Activated gamma-delta T cell (primary cell): ENCODE results near the gene DIPK1B.
"Not testable (repeated sequence)": the region's sequence is repeated elsewhere in the genome, so short reads cannot be mapped to it uniquely, and the experiment has no call there.

Source experiments
- DNase-seq: peaks from one replicate; lab custom pipeline; 2025; lab: John Stamatoyannopoulos, UW

The DIPK1B gene

DNA sequence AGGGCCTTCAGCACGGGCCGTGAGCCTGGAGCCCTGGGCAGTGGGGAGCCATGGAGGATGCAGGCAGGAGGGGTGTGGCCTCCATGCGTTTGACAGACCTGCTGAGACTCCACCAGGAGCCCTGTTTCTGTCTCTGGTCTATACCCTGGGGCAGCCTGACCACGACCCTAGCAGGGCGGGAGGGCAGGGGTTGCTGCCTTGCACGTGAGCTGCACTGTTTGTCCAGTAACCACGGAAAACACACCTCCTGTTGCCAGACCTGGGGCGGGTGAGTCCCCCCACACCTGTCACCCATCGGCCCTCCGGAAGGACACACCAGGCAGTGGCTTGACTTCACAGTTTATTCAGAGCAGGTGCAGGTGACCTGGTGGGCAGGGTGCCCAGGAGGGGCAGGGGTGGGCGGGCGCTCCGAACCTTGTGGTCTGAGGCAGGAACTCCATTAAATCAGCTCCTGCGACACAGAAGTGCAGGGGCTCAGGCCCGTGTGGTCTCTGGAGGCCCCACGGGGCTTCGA is 41.7 kb downstream of the DIPK1B start:
- no peak for DNase-seq

DNA sequence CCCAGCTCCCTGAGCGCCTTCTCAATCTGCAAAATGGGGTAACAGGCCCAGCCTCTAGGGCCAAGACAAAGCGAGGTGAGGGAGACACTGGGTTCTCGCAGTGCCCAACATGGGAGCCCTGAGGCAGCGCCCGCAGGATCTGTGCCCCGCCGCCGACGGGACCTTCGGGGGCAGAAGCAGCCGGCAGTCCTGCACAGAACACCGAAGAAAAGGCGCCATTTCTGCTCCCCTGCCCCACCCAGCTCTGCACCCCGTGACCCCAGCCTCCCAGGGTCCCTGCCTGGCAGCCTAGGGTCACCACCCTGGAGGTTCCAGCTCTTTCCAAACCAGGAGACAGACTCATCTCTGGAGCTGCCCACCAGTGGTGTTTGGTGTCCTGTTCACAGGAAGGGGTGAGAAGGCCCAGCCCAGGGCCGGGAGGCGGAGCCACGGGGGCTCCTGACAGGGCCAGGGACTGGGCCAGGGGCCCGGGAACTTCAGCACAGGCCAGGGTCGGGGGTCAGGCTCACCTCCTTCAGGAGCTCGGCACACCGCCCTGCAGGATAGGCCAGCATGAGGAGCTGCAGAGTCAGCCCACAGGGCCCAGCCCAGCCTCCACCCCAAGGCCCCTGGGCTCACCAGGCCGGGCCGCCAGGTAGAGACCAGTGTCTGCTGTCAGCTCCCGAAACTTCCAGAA is 42.4 kb downstream of the DIPK1B start:
- no peak for DNase-seq

DNA sequence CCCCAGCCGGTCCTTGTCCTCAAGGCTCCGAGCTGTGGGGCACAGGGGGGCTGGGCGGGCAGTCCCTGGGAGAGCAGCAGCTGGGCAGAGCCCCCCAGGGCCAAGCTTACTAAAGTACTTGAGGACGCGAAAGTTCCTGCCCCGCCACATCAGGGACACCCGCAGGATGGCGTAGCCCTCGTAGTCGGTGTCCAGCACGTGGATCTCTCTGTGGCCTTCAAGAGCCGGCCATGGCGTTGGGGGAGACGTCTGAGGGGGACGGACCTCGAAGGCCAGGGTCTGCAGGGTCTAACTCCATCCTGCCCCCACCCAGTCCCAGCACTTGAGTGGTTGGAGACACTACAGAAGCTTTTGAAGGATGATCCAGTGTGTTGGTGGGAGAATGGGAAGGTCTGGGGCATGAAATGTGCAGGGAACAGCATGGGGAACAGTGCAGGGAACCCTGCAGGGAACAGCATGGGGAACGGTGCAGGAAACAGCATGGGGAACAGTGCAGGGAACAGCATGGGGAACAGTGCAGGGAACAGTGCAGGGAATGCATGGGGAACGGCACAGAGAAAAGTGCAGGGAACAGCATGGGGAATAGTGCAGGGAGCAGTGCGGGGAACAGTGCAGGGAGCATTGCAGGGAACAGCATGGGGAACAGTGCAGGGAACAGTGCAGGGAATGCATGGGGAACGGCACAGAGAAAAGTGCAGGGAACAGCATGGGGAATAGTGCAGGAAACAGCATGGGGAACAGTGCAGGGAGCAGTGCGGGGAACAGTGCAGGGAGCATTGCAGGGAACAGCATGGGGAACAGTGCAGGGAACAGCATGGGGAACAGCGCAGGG is 43.1 kb downstream of the DIPK1B start:
- not testable (repeated sequence) for DNase-seq

DNA sequence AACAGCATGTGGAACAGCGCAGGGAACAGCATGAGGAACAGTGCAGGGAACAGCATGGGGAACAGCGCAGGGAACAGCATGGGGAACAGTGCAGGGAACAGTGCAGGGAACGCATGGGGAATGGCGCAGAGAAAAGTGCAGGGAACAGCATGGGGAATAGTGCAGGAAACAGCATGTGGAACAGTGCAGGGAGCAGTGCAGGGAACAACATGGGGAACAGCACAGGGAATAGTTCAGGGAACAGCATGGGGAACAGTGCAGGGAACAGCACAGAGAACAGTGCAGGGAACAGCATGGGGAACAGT is 43.7 kb downstream of the DIPK1B start:
- no peak for DNase-seq

DNA sequence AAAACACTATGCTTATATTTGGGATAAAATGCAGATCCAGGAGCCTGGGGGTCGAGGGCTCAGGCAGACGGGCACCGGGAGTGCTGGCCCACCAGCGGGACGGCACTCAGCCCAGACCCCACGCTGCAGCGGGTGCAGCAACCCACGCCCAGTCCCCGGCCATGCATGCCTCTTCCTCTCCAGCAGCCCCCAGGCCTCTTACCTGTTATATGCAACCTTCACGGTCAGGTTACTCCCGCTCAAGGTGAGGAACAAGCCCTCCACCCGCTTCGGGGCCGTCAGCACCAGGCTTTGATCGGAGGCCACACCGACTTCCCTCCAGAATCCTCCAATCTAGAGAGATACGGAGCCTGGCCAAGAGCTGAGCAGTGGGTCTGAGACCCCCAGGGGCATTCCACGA is 44.5 kb downstream of the DIPK1B start:
- no peak for DNase-seq

DNA sequence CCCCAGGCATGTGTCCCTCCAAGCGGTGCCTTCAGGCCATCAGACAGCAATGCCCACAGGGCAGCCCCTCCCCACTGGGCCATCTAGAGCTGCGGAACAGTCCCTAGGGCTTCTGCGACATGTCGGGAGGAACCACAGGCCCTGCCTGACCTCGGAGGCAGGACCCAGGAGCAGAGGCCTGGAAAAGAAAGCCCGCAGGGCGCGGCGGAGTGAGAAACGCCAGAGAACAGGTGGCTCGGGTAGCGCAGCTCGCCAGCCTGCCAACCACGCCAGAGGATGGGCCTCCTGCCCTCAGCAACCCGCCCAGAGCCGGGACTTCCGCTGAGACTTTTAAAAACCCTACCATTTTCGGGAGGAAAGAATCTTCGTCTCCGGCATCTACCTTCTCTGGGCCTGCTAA is 45.0 kb downstream of the DIPK1B start:
- DNase-seq, result no peak

DNA sequence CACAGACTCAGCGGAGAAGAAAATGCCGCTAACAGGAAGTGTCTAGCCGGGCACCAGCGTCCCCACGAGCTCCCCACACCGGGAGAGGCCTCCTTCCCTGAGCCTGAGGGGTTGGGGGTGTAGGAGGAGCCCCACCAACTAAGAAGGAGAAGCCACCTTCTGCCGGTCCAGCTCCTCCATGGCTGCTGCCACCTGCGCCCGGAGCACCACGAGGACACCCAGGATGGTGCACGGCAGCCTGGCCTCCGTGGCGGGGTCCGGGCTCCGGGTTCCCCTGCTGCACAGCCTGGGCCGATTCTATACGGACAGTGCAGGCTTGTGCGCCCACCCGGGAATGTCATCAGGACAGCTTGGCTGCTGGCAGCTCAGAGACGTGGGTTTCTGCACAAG is 45.4 kb downstream of the DIPK1B start:
- DNase-seq, result no peak

DNA sequence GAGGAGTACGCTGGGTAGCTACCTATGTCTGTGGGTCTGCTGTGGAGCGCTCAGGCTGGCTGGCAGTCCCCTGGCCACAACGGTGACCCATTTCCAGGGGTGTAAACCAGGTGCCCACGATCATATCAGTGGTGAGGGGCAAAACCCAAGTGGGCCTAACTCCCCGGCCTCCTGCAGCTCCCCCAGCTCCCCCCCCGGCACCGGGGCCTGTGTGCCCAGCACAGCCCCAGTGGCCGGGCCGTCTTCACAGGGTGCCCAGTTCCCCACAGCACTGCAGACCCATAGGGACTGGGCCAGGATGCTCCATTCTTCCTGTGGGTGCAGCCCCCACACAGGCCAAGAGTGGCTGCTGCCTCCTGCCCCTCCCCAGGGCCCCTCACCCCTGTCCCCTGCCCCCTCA is 46.6 kb downstream of the DIPK1B start:
- no peak for DNase-seq

DNA sequence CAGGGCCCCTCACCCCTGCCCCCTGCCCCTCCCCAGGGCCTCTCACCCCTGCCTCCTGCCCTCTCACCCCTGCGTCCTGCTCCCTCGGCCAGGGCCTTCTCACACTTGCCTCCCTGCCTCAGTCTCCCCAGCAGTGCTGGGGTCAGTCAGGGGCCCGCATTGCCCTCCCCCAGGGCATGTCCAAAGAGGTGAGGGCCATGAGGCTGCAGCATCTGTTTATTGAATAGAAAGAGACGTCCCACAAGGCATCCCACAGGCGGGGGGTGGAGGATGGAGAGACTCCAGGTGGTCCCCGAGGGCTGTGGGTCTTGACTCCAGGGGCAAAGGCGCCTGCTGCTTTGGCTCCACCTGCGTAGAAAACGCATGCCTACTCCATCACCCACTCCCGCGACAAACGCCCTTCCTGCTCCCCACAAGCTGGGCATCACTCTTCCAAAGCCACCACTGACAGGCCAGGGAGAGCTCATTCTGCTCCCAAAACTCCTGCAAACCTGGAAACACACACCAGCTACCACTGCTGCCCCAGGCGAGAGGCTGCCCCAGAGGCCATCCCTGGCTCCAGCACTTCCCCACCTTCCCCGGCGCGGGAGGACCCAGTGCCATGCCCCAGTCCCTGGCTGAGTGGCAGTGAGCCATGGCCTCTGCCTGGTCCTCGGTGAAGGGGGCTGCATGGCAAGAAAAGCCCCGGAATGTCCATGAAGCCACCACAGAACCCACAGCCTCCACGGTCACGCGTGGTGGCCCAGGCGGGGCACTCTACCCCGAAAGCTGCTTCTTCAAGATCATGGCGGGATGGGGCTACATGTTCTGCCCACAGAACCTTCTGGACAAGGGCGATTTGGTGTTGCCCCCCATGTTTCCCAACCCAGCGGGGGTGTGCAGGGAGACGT is 47.3 kb downstream of the DIPK1B start:
- DNase-seq, result no peak

DNA sequence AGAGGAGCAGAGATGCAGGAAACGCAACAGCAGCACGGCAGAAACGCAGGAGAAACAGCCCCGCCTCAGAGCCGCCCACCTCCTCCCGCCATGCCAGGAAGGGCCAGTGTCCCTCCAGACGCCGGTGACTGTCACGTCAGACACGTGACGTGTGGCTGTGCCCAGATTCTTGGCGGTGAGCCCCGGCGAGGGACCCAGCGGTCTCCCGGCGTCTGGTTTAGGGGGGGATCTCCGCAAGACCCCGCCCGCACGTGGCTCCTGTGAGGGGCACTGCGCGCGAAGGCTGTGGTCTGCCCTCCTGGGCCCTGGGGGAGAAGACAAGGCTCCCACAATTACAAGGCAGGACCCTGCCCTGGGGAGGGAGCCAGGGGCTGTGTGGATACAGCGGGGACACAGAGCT is 48.1 kb downstream of the DIPK1B start:
- no peak for DNase-seq

DNA sequence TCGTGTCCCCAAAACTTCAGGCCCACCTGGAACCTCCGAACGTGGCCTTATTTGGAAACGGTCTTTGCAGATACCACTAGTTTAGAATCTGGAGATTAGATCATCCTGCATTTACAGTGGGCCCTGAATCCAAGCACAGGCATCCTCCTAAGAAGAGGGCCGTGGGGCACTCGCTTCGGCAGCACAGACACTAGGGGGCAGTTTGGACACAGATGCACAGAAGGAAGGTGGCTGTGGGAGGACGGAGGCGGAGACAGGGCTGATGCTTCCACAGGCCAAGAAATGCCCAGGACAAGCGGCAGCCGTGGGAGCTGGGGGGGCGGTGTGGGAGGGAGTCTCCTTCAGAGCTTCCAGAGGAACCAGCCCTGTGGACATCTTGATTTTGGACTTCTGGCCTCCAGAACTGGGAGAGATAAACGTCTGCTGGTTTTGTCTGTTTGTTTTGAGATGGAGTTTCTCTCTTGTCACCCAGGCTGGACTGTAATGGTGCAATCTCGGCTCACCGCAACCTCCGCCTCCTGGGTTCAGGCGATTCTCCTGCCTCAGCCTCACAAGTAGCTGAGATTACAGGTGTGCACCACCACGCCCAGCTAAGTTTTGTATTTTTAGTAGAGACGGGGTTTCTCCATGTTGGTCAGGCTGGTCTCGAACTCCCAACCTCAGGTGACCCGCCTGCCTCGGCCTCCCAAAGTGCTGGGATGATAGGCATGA is 48.6 kb downstream of the DIPK1B start:
- DNase-seq, result not testable (repeated sequence)

DNA sequence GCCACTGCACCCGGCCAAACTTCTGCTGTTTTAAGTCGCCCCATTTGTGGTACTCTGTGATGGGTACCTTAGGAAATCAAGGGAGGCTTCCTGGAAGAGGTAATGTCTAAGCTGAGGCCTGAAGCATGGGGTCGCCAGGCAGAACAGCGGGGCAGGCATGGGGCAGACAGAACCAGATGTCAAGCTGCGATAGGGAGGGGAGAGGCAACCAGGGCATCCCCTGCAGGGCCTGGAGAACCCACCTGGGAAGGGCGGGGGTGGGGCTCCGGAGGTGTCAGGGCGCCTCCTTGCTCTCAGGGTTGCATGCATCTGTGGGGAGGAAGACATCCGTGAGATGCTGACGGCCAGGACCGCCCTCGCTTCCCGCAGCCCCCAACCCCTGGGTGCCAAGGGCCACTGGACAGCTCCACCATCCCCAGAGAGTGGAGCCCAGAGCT is 49.2 kb downstream of the DIPK1B start:
- DNase-seq, result no peak

DNA sequence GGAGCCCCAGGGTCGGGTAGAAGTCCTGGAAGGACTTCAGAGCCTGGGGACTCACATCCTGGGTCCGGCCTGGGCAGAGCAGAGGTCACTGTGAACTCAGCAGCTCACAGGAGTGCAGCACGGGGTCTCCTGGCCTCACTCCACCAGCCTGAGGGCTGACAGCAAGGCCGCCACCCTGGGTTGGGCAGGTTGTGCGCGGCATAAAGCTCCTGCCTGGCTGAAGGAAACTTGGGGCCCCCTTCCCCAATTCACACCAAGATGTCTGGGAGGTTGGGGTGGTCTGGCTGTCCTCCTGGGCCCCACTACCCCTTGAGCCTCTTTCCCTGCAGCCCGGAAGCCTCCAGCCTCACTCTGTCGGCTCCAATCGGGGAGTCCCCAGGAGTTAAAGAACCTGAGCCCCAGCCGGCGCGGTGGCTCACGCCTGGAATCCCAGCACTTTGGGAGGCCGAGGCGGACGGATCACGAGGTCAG is 49.9 kb downstream of the DIPK1B start:
- no peak for DNase-seq

DNA sequence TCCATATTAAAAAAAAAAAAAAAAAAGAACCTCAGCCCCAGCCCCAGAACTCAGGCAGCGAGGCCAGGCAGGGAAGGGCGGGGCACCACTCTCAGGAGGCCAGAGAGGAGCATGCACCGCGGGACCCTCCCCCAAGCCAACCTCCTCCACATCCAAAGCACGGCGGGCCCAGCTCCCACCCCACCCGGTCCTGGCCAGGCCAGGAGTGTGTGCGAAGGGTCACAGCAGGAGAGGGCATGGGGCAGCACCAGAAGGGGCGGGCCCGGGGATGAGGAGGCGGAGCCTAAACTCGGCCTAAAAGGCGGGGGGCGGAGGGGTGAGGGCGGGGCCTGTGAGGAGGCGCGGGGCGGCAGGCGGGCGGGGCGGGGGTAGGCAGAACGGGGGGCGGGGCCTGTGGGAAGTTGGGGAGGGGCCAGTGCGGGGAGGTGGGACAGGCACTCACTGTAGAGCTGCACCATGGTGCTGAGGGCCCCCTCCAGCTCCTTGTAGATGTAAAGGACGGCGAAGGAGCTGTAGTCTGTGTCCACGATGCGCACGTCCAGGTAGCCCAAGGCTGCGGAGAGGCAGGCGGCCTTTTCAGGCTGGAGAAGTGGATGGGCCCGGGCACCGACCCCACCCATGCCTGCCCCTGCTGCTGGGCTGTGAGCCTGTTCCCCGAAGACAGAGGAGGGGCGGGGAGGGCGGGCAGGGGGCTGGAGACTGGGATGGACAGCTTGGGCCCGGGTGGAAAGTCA is 50.7 kb downstream of the DIPK1B start:
- no peak for DNase-seq

DNA sequence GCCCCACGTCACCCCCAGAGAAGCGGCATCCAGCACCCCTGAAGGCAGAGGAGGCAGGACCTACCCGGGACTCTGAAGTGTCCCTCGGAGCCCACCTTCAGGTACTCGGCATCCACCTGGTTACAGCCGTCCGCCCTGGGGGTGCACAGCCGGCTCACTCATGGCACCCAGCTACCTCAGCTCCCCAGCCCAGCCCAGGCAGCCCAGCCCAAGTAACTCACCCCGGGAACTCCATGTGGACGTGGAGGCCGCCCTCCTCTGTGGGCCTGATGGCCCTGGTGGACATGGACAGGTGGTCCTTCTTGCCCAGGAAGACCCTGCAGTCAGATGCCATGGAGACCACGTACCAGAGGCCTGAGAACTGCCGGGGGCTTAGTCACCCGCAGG is 51.3 kb downstream of the DIPK1B start:
- no peak for DNase-seq

DNA sequence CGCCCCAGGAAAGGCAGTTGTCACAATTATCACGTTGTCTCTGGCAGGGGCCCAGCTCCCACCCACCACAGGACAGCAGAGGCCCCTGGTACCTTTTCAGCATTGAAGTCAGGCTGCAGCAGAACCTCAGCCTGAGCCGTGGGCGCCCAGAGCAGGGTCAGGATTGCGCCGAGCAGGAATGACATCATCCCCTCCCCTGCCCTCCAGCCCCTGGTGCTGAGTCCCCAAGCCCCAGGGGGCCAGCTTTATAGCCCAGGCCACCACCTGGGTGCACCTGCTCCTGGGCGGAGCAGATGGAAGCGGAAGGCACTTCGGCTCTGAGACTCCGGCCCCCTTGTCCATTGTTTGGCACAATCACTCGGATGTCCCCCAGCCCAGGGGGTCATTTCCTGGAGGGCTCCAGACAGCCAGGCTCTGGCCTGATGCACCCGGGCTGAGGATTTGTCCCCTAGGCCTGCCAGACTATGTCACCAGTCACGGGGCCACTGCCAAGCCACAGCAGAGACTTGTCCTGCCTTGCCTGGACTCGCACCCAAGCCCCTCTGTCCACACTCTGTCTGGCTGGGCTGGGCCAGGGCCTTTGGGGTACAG is 52.0 kb downstream of the DIPK1B start, which contains the start of gene LCN15:
Gene LCN15 (minus strand): TSS at position 218 of the 591 bp plus-strand sequence. CDS start 30 bp downstream, at position 188.
- no peak for DNase-seq

DNA sequence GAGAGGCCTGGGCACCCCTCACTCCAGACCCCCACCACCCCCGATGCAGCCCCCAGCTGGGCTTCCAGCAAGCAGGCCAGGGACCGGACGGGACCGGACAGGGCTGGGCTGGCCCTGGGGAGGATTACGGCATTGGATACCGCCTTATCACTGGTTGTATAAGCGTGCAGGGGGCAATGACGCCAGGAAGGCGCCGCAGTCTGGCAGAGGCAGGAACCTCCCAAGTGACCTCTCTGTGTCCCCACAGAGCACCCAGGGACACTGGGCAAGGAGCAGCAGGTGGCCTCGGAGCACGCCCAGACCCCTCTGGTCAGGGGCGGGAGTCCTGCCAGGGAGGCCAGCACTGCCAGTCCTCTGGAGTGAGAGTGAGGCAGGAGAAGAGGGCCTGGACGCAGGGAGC is 52.7 kb downstream of the DIPK1B start:
- DNase-seq, result no peak

DNA sequence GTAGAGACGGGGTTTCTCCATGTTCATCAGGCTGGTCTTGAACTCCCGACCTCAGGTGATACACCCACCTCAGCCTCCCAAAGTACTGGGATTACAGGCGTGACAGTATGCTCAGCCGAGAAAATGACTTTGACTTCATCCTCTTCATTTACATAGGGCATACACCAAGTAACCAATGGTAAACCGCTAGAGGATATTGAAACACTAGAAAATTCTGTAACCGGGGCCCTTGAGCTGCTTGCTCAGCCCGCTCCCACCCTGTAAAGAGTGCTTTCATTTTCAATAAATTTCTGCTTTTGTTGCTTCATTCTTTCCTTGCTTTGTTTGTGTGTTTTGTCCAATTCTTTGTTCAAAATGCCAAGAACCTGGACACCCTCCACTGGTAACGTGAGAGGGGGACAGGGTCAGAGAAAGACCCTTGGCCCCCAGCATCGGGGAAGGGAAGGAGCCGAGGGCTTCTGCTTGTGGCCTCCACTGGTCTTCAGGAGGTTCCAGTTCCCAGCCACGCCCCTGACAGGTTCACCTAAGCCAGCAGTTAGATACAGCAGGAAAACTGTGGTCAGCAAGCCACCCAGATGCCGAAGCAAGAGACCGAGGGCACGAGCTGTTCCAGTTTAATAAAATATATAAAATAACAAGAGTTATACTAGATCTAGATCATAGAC is 53.5 kb downstream of the DIPK1B start:
- not testable (repeated sequence) for DNase-seq

DNA sequence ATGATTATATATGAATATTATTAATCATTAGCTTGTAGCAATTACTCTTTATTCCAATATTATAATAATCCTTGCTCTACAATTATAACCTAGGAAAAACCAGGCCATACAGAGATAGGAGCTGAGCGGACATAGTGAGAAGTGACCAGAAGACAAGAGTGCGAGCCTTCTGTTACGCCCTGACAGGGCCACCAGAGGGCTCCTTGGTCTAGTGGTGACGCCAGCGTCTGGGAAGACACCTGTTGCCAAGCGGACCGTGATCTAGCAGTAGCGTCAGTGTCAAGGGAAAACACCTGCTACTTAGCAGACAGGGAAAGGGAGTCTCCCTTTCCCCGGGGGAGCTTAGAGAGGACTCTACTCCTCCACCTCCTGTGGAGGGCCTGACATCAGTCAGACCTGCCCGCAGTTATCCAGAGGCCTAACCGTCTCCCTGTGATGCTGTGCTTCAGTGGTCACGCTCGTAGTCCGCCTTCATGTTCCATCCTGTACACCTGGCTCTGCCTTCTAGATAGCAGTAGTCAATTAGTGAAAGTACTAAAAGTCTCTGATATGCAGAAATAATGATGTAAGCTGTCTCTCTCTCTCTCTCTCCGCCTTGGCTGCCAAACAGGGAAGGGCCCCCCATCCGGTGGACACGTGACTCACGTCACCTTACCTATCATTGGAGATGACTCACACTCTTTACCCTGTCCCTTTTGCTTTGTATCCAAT is 54.2 kb downstream of the DIPK1B start:
- DNase-seq, result not testable (repeated sequence)
